ENCODE measurements around the gene ZXDC. TPM values are rescaled to one million over a fixed set of nuclear protein-coding genes. Genes with fewer than 3 reads are reported as not detected.

The ZXDC gene
- total RNA-seq, 1 donor from 2014 or later = 31.8 TPM

- H3K4me3 Mint-ChIP-seq (ENCODE audit: unreplicated experiment) = no peak overlapping the region
- peaks cover 16% of the 10 kb centered on the region for H3K36me3 Mint-ChIP-seq (ENCODE audit: unreplicated experiment)
- no peak overlapping the region for H3K27ac Mint-ChIP-seq (ENCODE audit: unreplicated experiment)
- H3K9me3 Mint-ChIP-seq (ENCODE audit: unreplicated experiment) = no peaks in the 10 kb centered on the region
- no peaks in the 10 kb centered on the region for H3K27me3 Mint-ChIP-seq (ENCODE audit: unreplicated experiment)
- H3K4me1 Mint-ChIP-seq (ENCODE audit: unreplicated experiment) = peaks cover 3% of the 10 kb centered on the region
- TF ChIP-seq, protein P1, sequence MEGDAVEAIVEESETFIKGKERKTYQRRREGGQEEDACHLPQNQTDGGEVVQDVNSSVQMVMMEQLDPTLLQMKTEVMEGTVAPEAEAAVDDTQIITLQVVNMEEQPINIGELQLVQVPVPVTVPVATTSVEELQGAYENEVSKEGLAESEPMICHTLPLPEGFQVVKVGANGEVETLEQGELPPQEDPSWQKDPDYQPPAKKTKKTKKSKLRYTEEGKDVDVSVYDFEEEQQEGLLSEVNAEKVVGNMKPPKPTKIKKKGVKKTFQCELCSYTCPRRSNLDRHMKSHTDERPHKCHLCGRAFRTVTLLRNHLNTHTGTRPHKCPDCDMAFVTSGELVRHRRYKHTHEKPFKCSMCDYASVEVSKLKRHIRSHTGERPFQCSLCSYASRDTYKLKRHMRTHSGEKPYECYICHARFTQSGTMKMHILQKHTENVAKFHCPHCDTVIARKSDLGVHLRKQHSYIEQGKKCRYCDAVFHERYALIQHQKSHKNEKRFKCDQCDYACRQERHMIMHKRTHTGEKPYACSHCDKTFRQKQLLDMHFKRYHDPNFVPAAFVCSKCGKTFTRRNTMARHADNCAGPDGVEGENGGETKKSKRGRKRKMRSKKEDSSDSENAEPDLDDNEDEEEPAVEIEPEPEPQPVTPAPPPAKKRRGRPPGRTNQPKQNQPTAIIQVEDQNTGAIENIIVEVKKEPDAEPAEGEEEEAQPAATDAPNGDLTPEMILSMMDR (IDR thresholded peaks at IDR 0.05) = no peak
- peak; percentile 48 for DNase-seq (ENCODE audit: extremely low spot score, unreplicated experiment)
Measured at GRCh38 chr3:126438186-126438585, 37.5 kb downstream of the ZXDC start.

GRCh38 chr3:126436826-126437717 is 38.6 kb downstream of the ZXDC start:
- Mint-ChIP-seq H3K4me3 (ENCODE audit: unreplicated experiment) (no peak overlapping the region), H3K27ac (ENCODE audit: unreplicated experiment) (no peak overlapping the region), H3K9me3 (ENCODE audit: unreplicated experiment) (no peaks in the 10 kb centered on the region), H3K4me1 (ENCODE audit: unreplicated experiment) (peaks cover 3% of the 10 kb centered on the region), H3K27me3 (ENCODE audit: unreplicated experiment) (no peaks in the 10 kb centered on the region), H3K36me3 (ENCODE audit: unreplicated experiment) (peaks cover 12% of the 10 kb centered on the region)
- TF ChIP-seq, protein P1 (IDR thresholded peaks at IDR 0.05) = no peak
- DNase-seq (ENCODE audit: extremely low spot score, unreplicated experiment) = peak; percentile 65

DNA sequence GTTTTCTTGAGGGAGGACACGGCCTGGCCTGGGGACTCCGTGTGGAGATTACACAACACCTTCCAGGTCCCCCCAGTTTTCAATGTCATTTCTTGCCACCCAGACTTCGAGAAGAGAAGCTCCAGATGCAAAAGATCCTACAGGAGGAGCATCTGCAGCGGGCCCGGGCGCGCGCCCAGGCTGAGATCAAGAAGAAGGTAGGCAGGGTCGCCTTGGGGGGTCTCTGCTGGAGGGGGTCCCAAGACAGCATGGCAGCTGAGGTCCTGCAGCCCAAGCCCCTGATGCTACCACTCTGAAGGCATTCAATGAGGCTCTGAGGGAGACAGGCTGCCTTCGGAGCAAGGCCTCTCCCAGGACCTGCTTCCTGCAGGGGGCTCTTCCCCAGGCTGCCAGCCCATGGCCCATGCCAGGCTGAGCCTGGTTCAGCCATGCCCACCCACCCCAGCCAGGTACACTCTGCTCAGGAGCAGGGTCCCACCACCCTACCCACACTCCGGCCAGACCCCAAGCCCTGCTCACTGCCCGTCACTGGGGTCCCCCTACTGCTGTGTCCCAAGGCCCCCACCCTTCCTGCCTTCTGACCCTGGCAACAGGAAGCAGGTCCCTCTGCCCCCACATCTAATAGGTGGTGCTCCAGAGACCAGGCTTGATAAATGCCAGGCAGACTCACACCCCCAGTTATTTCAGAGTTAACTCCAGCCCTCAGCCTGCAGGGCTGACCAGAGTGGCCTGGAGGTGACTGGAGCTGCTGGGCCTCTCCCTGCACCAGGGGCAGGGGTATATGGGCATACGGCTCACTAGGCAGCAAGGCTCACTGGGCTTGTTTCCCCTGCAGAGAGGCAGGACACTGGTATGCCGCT is 40.0 kb downstream of the ZXDC start:
- peaks cover 3% of the 10 kb centered on the region for H3K4me1 Mint-ChIP-seq (ENCODE audit: unreplicated experiment)
- TF ChIP-seq, protein P1 (IDR thresholded peaks at IDR 0.05) = no peak
- H3K27ac Mint-ChIP-seq (ENCODE audit: unreplicated experiment) = no peak overlapping the region
- H3K4me3 Mint-ChIP-seq (ENCODE audit: unreplicated experiment) = no peak overlapping the region
- H3K27me3 Mint-ChIP-seq (ENCODE audit: unreplicated experiment) = no peaks in the 10 kb centered on the region
- peaks cover 12% of the 10 kb centered on the region for H3K36me3 Mint-ChIP-seq (ENCODE audit: unreplicated experiment)
- peak; percentile 77 for DNase-seq (ENCODE audit: extremely low spot score, unreplicated experiment)
- no peaks in the 10 kb centered on the region for H3K9me3 Mint-ChIP-seq (ENCODE audit: unreplicated experiment)

DNA sequence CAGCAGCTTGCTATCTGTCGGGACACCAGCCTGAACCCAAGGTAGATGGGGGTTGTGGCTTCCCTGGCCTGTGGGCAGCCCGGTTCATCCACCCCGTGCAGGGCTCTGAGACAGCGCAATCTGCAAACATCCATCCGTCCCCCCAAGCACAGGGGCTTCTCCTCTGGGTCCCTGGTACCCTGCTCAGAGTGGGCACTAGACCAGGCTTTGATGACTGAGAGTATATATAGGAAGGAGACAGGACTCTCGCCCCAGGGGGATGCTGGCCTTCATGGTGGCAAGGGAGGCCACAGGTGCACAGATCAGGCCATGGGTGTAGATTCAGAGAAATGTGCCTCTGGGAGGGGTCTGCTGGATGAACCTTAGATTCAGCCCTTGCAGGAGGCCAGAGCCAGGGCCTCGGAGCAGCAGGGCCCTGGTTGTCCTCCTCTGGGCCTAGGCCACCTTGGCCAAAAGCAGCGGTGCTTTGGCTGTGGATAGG is 40.7 kb downstream of the ZXDC start:
- H3K4me1 Mint-ChIP-seq (ENCODE audit: unreplicated experiment) = peaks cover 3% of the 10 kb centered on the region
- DNase-seq (ENCODE audit: extremely low spot score, unreplicated experiment) = peak; percentile 71
- H3K9me3 Mint-ChIP-seq (ENCODE audit: unreplicated experiment) = no peaks in the 10 kb centered on the region
- TF ChIP-seq, protein P1 (IDR thresholded peaks at IDR 0.05) = no peak
- H3K36me3 Mint-ChIP-seq (ENCODE audit: unreplicated experiment) = peaks cover 12% of the 10 kb centered on the region
- H3K27ac Mint-ChIP-seq (ENCODE audit: unreplicated experiment) = no peak overlapping the region
- no peak overlapping the region for H3K4me3 Mint-ChIP-seq (ENCODE audit: unreplicated experiment)
- H3K27me3 Mint-ChIP-seq (ENCODE audit: unreplicated experiment) = no peaks in the 10 kb centered on the region

DNA sequence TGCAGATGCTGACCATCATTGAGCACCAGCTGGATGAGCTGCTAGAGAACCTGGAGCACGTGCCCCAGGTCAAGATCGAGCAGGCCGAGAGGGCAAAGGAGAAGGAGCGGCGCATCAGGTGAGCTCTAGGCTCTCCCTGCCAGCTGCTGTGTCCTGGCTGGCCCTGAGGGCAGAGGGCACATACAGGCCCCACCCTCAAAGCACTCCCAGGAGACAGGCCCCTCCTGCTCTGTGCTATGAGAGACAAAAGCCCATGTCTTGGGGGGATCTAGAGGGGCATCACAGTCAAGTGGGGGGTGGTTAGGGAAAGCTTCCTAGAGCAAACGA is 41.5 kb downstream of the ZXDC start:
- Mint-ChIP-seq H3K27ac (ENCODE audit: unreplicated experiment) (no peak overlapping the region), H3K4me3 (ENCODE audit: unreplicated experiment) (no peak overlapping the region), H3K4me1 (ENCODE audit: unreplicated experiment) (peaks cover 3% of the 10 kb centered on the region), H3K27me3 (ENCODE audit: unreplicated experiment) (no peaks in the 10 kb centered on the region), H3K9me3 (ENCODE audit: unreplicated experiment) (no peaks in the 10 kb centered on the region), H3K36me3 (ENCODE audit: unreplicated experiment) (peaks cover 12% of the 10 kb centered on the region)
- DNase-seq (ENCODE audit: extremely low spot score, unreplicated experiment) = no peak
- TF ChIP-seq, protein P1 (IDR thresholded peaks at IDR 0.05) = no peak

Data from osteocyte (in vitro differentiated cells).